A204.1 (cell line): Measurements from ENCODE around the gene RNFT2.

Experiments
- FAIRE-seq: peaks from 2 replicates; lab custom pipeline; 2012; peaks lifted over from hg19 to GRCh38; lab: Jason Lieb, UNC

Gene RNFT2

DNA sequence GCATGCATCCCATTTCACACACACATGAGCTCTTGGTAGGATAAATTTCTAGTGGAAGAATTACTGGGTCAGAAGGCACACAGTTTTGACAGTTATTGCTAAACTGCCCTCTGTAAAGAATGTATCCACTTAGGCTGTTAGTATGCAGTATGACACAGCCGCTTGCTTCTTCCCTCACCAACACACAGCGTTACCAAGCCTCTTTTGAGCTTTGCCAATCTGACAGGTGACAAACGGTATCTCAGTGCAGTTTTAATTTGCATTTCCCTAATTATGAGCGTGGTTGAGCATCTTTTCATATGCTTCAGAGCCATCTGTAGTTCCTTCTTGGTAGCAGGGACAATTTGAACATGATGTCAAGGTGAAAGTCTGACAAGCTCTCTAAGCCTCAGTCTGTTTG lies 100.2 kb downstream of the RNFT2 start:
- no peak for FAIRE-seq

DNA sequence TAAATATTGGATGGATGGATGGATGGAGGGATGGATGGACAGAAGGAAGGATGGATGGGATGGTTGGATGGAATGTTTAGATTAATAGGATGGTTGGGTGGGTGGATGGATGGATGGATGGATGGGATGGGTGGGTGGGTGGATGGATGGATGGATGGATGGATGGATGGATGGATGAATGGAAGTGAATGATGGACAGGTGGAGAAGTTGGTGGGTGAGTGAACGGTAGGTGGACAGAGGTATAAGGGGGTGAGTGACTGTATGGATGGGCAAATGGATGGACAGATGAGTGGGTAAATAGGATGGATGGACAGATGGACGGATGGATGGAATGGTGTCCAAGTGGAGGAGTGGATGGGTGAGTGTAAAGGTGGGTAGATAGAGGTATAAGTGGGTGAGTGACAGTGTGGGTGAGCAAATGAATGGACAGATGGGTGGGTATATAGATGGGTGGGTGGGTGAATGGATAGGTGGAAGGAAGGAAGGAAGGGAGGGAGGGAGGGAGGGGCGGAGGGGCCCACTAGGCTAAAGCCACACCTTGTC lies 101.2 kb downstream of the RNFT2 start:
- no peak for FAIRE-seq

DNA sequence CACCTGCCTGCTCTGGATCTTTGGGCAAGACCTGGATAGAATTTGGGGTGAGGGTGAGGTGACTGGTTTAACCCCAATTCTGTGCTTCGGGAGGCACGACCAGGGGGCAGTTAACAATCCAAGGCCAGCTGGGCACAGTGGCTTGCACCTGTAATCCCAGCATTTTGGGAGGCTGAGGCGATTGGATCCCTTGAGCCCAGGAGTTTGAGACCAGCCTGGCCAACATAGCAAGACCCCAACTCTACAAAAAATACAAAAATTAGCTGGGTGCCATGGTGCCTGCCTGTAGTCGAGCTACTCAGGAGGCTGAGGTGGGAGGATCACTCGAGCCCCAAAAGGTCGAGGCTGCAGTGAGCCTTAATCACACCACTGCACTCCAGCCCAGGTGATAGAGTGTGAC lies 105.0 kb downstream of the RNFT2 start:
- FAIRE-seq, result no peak

DNA sequence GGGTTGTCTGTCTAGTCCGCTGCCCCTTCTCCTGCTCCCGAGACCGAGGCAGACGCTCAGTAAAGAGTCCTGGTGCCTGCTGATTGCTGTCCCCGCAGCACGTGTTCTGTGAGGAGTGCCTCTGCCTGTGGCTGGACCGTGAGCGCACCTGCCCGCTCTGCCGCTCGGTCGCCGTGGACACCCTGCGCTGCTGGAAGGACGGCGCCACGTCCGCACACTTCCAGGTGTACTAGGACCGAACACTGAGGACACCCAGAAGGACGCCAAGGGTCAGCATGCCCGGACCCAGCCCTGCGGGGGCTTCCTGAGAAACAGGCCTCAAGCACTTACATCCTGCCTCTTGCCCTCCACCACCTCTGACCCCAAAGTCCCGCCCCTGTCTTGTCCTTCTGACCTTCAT lies 111.1 kb downstream of the RNFT2 start:
- FAIRE-seq, result no peak

DNA sequence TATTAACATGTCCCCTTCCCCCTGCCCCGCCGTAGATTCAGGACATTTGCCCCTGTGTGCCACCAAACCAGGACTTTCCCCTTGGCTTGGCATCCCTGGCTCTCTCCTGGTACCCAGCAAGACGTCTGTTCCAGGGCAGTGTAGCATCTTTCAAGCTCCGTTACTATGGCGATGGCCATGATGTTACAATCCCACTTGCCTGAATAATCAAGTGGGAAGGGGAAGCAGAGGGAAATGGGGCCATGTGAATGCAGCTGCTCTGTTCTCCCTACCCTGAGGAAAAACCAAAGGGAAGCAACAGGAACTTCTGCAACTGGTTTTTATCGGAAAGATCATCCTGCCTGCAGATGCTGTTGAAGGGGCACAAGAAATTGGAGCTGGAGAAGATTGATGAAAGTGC lies 114.2 kb downstream of the RNFT2 start:
- FAIRE-seq, result no peak

DNA sequence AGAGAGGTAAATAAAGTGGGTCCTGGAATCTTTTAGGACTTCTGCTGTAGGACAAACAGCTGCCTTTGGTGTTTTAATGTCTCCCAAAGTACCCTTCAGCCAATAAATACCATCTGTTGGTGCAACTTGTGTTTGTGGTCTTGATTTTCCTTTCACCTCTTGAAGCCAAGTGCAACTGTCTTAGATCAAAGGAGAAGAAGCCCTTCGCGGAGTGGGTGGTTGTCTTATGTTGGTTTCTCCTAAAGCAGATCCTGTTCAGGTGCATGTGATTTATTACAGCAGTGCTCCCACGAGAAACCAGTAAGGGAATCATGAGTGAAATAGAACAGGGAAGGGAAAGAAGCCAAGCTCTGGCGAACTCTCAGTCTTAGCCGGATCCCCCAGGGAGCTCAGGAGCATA lies 115.4 kb downstream of the RNFT2 start:
- FAIRE-seq, result no peak

DNA sequence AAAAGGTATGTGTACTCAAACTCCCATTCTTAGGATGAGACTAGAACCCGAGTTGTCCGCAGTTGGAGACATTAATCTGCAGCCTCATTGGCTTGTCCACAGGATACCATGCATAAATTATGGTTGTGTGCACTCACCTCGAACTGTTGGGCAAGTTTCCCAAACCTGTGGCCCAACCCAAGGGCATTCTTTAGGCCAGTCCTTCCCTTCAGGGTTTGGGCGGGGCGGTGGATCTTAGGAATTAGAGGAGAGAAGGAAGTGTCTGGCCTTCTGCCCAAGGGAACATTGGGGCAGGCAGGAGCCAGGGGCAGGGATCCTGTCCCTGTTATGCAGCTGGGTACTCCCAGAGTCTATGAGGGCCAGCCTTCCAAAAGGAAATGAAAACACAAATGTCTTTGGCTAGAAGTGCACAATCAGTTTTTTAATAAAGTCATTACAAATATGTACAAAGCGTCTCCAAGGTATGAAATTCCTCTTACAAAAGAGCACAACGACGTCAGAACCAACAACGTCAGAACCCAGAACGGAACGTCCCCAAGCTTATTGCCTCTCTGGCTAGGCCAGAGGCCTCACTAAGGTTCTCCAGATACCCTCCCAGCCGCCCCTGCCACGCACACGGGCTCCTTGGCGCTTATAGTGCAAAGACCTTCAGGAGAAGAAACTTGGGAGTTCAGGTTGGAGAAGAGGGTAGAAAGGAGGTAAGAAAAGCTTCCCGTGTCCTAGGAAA lies 117.8 kb downstream of the RNFT2 start:
- FAIRE-seq, result no peak

DNA sequence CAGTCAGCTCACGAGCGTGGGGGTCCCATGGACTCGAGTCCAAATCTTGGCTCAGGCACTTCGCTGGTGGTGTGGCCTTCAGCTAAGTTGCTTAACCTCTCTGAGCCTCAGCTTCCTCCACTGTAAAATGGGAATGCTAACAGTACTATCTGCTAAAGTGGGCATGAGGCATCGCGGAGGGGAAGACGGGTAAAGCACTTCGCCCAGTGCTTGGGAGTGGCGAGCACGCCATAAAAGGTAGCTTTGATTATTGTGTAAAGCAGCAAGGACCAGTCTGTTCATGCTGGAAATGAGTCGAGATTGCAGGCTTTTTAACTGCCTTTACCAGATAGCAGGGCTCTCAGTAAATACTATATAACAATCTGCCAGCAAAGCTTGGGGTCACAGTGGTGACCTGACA lies 118.6 kb downstream of the RNFT2 start:
- no peak for FAIRE-seq

DNA sequence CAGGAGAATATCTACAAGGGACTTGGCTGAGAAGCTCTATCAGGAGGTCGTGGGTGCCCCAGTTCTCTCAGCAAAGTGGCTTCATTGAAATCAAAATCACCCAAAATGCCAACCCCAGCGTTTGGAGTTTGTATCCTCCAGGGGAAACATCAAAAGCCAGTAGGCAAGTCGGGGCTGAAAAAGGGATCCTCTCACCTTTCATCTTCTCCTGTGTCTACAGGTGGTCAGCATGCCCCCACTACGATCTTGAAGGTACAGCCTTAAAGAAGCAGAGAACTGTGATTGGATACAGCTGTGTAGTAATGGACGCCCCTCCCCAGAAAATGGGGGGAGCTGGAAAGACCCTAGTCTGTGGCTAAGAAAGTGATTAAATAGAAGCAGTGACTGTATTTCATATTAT lies 121.0 kb downstream of the RNFT2 start:
- FAIRE-seq, result no peak

DNA sequence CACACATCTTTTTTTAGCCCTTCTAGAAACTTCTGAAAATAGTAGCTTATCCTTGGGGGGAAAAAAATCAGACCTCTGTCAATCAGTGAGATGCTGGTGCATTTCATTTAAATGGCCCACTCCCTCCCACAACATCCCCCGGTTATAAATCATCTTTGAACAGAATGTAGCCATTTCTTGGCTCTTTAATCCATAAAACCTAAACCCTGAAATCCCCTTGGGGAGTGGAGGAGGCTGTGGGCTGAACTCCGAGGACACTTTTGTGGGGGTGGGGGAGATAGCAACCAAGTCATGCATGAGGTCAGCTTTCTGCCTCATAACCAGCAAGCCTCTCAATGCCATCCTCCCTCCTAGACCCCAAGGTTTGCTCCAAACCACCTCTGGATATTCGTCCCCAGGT lies 122.1 kb downstream of the RNFT2 start:
- FAIRE-seq, result no peak

DNA sequence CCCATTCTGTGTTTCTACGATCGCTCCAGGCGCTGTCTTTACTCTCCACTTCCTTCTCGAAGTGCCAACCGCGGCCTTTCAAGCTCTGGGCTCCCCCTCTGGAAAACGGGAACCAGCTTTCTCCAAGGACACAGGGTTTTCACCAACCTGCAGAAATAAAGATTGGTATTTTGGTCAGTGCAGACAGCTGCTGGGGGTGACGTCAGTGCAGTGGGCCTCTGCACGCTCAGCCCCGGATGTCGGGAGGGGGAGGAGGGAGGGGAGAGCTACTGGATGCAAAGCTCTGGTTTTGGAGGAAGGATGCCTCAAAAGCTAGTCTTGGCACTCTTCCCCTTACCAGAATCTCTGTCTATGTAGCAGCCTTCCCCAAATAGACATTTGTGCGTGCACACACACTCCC lies 123.2 kb downstream of the RNFT2 start:
- no peak for FAIRE-seq

DNA sequence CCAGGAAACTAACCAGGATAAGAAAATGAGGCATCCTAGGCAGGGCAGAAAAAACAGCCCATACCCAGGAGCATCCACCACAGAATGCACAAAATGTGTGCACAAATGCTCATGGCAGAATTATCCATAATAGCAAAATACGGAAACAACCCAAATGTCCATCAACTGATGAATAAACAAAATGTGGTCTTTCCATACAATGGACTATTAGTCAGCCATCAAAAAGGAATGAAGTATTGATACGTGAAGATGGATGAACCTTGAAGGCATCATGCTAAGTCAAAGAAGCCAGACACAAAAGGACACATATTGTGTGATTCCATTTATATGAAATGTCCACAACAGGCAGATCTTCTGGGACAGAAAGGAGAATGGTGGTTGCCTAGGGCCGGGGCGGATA lies 124.1 kb downstream of the RNFT2 start:
- no peak for FAIRE-seq

DNA sequence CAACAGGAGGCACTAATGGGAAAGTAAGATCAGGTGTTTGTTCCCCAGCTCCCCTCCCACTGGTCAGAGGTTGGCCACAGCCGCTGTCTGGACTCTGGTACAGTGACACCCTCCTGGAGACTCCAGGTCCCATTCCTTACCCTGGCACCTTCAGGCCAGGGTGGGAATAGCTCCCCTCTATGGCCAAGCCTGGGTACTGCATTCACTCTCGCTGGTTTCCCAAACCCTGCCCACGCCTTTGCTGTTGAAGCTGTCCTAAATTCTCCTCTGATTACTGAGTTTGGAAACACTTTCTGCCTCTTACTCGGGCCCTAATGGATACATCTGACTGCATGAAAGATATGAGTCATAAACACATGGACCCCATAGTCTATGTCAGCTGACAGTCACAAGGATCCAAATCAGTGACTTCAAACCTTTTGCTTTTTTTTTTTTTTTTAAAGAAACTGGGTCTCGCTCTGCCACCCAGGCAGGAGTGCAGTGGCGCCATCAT lies 125.2 kb downstream of the RNFT2 start:
- no peak for FAIRE-seq

DNA sequence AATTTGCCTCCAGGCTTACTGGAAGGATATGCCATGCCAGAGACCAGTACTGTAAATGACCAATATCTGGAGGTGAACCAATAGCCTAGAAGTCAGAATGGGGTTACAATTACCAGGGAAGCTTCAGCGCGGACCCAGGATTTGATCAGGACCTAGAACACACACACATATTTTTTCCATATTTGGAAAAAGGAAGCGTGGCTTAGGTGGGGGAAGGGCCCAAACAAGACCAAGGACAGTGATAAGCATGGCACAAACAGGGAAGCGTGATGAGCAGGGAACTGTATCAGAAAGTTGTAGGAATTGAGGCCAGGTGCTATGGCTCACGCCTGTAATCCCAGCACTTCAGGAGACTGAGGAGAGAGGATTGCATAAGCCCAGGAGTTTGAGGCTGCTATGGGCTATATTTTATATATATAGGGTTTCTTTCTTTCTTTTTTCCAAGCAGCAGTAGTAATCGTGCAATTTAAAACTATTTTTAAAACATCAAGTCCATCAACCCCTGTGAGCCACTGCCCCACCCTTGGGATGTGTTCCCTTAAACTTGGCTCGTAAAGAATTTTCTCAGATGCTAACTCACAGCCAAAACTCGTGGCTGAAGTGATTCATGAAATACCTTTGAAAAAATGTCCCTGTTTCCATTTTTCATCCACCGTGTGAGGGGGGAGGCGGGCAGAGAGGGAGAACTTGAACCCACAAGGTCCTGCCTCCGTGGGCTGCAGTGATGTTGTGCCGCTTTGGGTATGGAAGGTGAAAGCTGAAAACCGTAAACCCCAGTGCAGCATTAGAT lies 126.5 kb downstream of the RNFT2 start:
- no peak for FAIRE-seq

DNA sequence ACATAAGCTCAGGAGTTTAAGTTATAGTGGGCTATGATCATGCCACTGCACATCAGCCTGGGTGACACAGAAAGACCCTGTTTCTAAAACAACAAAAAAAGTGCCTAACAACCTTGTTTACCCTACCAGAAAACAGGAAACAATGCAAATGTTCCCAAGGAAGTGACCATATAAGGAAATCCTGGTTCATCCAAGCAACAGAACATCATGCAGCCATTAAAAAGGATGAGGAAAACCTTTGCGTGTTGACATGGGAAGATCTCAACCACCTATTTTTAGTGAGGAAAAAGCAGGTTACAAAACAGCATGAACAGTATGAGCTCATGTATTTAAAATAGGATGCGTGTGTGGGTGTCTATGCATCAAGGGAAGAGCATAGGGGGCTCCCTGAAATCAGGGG lies 129.4 kb downstream of the RNFT2 start:
- FAIRE-seq, result no peak

DNA sequence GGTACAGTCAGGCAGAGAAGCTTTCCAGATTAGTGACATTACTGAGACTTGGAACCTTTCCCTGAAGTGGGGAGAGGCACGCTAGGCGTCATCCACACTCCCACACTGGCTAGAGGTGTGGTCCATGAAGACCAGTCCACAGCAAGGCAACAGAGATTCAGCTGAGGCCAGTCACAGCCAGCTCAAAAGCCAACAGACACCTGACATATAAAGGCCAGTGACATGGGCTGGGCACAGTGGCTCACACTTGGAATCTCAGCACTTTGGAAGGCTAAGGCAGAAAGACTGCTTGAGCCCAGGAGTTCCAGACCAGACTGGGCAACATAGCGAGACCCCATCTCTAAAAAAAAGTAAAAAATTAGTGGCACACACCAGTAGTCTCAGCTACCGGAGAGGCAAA lies 132.2 kb downstream of the RNFT2 start:
- no peak for FAIRE-seq

DNA sequence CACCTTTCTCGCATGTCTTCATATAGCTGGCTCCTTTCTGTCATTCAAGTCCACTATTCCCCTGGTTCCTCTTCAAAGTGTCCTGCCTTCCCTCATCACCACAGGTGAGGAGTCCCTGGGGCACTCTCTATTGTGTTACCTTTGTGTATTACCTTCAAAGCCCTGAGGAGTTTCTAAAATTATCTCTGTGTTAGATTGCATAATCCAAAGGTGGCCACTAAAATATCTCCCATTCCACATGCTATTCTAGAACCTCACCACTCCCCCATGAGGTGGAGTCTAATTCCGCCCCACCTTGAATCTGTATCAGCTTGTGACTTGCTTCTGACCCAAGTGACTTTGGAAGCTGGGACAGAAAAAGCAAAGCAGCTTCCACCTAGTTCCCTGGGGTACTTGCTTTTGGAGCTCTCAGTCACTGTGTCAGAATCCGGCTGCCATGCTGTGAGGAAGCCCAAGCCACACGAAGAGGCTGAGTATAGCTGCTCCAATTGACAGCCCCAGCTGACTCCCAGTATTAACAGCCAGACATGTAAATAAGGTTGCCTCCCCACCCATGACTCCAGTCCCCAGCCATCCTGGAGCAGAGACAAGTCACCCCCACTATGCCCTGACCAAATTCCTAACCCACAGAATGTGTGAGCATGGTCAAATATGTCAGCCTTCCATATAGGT lies 136.3 kb downstream of the RNFT2 start:
- no peak for FAIRE-seq

DNA sequence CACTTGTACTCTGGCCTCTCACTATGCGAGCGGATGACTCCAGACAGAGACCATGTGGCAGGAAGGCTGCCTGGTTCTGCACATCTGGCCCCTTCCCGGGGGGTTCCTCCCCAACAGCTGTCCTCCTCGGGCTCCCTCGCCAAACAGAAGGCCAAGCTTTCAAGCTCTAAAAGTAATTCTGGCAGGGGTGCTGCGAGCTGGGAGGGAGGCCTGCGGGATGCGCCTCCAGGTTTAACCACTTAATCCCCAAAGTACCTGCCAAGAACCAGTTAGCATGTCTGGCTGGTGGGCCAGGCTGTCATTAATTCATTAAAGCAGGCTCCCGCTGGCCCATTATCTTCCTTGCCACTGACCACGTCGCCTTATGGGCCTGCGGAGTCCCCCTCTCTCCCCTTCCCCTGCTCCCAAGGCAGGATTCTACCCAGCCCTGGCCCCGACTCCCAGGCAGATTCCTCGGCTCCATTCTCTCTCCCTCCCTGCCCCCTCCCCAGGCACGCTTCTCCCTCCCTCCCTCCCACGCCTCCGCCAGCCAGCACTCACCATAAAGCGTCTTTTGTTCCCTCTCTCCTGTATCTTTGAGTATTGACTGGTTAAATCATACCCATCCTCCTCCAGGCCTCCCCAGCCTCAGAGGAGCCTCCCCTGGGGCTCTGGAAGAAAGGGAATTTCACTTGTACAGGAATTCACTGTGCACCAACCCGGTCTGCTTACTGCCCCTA lies 138.2 kb downstream of the RNFT2 start:
- FAIRE-seq, result no peak

DNA sequence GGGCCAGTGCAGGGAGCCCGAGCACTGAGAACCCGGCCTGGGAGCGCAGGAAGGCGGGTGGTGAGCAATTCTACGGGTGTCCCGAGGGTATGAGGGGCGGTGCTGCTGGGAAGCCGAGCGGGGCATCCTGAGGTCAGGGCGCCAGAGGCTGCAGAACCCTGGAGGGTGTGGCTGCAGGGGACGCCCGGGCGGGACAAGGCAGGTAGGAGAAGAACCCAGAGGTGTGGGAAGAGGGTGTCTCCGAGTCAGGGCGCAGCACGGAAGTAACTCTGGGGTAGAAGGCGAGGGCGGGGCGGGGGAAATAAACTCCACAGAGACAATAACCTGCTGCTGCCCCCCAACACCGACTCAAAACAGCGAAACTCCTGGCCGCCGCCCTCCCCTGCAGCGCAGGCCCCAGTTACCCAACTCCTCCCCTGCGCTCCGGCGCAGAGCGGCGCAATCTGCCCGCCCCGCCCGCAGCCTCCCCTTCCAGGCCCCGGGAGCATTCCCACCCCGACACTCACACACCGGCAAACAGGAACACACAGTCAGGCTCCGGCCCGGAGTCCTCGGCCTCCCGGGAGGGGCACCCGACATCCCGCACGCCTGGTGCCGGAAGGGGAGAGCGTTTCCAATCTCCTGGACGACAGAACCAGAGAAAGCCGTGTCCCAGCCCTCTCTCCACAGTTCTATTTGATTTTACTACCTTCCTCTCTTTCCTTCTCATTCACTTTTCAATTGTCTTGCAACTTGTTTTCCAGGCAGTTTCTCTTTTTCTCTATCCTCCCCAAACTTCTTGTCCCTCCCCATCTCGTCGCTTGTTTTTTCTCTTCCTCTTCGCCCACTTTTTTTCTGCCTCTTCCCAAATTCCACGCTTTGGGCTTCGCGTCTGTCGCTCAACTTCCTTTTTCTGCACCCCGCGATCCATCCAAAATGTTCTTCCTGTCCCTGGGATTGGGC lies 140.7 kb downstream of the RNFT2 start:
- FAIRE-seq, result no peak

DNA sequence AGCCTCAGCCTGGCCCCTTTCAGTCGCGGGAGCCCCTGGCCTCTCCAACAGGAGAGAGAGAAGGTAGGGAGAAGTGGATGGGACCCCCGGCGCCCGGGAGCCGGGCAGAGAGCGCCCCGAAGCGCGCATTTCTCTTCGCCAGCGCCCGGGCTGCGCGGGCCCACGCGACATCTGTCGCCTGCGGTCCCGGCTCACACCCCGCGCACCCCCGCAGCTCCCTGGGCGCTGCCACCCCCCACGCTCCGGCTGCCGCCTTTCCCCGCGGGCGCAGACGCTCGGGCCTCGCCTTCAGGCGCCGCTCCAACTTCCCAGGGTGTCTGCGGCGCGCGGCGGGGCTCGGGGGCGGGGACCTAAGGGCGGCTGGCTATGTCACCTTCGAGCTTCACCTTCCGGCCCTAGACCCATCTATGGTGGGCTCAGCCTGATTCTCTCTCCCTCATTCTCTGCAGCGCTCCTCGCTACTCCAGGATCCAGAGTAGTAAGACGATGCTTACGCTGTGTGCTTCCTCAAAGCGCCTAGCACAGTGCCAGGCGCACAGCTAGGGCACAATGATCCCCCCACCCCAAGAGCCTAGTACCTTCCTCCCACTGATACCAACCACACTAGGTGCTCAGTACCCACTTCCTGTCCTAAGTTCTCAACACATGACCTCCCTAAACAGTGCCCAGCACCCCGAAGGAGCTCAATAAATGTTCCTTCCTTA lies 141.5 kb downstream of the RNFT2 start:
- FAIRE-seq, result no peak
